HG03064 (cell line): ENCODE results near the gene RAB24.
"Not testable (repeated sequence)": the region's sequence is repeated elsewhere in the genome, so short reads cannot be mapped to it uniquely, and the experiment has no call there.

ENCODE experiments used
- ATAC-seq: cut with Tn5 transposase; IDR thresholded peaks from one replicate; pipeline ENCODE4 v1.9.1; 2021; ENCODE audit warnings: low read depth; ENCODE audit not compliant: unreplicated experiment

The RAB24 gene

DNA sequence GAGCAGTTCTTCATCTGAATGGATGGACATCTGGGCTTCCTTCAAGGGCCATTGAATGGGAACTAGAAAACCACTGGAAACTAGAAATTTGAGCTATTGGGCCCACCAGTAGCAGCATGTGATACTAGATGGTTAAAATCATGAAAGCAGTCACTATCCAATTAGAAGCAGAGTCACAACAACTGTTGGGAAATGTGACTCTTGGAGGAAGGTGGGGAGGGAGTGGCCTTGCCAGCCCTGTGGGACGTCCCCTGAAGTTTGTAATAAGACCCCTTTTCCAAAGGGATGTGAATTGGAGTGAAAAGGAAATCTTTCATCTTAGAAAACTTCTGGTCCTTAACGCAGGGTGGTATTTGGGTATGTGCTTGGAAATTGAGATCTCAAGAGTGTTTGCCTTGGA lies 5.6 kb downstream of the RAB24 start:
- ATAC-seq = no peak

DNA sequence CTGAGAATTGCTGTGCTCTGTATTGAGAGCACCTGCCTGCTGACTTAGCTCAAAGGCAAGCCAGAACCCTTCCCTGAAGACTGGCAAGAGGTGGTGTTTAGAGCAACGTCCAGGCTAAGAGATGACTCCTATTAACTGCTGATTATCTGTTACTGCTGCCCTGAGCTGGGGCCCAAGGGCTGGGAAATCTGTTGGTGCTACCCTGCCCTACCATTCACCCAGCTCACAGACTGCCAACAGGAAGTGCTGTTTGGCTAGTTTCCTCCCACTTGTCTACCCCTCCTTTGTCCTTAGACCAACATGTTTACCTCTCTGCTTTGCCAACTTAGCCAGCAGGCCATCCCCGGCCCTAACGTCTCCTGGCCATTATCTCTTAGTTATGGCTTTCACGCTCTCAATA lies 6.9 kb downstream of the RAB24 start:
- ATAC-seq = no peak

DNA sequence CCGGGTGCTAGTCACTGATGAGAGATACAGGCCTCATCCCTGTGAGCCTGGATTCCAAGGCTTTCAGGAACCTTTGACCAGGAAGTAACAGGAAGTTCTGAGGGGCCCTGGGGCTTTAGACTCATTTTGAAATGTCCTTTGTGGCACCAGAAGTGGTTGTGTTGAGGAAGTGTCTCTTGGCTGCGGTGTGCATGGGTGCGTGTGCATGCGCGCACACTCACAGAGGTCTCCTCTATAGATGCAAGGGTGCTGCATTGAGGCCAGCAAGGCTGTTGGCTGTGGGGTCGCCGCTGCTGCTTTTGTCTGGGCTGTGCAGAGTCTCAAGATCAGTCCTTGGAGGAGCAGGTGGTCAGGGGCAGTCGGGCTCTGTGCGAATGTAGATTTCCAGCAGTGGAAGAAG lies 7.6 kb downstream of the RAB24 start:
- ATAC-seq = no peak

DNA sequence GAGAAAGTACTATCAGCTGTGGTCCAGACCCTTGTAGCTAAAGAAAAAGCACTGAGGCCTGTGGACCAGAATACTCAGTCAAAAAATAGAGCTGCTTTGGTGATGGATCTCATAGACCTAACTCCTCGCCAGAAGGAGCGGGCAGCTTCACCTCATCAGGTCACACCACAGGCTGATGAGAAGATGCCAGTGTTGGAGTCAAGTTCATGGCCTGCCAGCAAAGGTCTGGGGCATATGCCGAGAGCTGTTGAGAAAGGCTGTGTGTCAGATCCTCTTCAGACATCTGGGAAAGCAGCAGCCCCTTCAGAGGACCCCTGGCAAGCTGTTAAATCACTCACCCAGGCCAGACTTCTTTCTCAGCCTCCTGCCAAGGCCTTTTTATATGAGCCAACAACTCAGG lies 8.9 kb downstream of the RAB24 start:
- ATAC-seq = no peak

DNA sequence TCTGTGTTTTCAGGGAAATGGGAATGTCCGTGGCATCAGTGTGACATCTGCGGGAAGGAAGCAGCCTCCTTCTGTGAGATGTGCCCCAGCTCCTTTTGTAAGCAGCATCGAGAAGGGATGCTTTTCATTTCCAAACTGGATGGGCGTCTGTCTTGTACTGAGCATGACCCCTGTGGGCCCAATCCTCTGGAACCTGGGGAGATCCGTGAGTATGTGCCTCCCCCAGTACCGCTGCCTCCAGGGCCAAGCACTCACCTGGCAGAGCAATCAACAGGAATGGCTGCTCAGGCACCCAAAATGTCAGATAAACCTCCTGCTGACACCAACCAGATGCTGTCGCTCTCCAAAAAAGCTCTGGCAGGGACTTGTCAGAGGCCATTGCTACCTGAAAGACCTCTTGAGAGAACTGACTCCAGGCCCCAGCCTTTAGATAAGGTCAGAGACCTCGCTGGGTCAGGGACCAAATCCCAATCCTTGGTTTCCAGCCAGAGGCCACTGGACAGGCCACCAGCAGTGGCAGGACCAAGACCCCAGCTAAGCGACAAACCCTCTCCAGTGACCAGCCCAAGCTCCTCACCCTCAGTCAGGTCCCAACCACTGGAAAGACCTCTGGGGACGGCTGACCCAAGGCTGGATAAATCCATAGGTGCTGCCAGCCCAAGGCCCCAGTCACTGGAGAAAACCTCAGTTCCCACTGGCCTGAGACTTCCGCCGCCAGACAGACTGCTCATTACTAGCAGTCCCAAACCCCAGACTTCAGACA lies 9.5 kb downstream of the RAB24 start:
- ATAC-seq = no peak

DNA sequence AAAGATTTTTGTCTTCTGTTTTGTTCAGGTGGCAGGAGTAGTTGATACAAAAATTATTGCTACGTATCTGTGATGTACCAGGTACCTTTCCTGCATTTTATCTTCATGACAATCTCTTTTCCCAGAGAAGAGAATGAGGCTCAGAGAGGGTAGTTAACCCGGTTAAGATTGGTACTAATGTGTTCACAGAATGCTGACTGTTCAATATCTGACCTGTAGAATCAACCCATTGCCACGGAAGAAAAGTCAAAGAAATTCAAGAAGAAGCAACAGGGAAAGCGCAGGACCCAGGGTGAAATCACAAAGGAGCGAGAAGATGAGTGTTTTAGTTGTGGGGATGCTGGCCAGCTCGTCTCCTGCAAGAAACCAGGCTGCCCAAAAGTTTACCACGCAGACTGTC lies 11.8 kb downstream of the RAB24 start:
- no peak for ATAC-seq

DNA sequence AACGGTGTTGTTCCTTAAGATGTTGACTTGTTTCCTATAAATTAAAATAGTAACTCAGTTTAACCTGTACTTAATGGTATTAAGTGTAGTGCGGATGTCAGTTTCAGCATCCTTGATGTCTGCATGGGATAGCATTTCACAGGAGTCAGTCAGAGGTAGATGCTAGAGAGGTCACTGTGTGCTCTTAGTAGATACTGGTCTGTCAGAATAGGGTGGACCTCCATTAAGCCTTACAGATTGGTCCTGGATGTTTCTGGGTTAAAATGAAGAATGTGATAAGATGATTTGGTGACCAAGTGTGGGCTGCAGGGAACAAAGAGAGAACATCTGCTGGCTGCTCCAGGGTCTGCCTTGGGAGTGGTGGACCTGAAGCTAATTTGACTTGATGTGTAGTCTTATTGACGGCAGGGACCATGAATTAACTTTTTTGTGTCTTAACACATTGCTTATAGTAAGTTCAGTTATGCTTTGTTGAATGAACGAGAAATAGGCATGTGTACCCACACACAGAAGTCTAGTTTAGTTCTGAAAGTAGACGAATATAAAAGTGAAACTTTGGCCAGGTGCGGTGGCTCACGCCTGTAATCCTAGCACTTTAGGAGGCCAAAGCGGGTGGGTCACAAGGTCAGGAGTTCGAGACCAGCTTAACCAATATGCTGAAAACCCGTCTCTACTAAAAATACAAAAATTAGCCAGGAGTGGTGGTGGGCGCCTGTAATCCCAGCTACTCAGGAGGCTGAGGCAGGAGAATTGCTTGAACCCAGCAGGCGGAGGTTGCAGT lies 12.5 kb downstream of the RAB24 start:
- no peak for ATAC-seq

DNA sequence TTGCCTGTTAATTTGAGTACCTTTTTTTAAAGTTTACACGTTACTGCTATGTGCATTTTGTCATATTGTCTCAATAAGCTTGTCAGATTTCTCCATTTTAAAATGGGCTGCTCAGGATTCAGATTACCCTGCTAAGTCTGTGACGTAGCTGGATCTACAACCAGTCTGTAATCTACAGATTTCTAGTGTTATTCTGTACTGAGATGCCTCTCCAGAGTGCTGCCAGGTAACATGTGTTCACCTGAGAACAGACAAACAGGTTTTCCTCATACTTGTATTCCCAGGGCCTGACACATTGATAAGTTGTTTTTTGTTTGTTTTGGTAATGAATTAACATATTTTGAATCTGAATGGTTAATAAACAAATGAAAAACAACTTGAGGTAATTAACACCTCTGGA lies 15.3 kb downstream of the RAB24 start:
- no peak for ATAC-seq

DNA sequence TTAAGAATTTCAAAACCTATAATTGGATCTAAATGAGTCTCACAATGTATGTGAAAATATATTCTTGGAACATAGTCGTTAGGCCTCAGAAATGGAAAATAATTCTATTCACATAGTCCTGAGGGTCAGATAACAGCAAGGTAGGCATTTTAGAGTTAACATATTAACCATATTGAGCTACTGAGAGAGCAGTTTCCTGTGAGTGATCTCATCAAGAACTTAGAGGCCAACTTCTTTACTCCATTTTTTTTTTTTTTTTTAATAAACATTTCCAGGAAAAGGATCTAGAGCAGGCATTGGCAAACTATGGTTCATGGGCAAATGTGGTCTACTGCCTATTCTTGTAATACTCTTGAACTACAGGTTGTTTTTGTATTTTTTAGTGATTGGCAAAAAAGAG lies 26.6 kb downstream of the RAB24 start:
- ATAC-seq = no peak

DNA sequence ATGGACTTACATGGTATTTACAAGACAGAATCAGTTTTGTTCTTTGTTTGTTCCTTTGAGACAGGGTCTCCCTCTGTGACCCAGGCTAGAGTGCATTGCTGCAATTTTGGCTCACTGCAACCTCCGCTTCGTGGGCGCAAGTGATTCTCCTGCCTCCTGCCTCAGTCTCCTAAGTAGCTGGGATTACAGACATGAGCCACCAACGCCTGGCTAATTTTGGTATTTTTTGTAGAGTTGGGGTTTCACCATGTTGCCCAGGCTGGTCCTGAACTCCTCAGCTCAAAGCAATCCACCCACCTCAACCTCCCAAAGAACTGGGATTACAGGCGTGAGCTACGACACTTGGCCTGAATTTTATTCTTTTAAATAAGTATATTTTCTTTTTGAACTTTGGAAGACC lies 27.6 kb downstream of the RAB24 start:
- no peak for ATAC-seq

DNA sequence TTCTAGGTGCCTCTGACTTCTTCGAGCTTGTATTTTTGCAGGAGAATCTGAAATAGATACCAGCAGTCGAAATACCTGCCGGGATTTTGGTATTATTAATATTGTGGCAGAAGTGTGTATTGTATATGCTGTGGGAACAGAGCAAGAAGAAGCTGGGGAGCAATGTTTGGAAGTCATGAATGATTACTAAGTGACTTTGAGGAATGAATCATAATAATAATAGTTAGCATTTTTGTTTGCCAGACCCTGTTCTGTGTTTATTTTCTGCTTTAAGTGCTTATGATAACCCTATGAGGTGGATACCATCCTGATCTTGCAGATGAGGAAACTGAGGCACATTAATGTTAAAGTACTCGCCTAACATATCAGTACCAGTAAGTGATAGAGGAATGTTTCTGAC lies 32.4 kb downstream of the RAB24 start:
- no peak for ATAC-seq

DNA sequence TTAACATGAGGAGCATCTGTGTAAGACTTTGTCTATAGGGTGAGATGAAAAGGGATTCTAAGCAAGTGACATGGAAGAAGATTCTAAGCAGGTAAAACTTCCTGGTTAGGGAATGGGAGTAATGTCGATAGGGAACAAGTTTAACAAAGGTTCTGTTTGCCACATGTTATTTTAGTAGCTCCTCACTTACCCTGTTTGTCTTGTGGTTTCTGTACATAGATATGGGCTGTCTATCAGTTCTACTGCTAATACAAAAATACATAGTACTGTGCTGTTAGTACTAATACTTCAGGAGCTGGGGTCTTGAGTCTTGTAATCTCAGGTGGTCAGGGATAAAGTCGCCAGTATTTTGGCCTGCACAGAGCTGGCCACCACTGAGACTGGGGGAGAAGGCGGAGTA lies 32.9 kb downstream of the RAB24 start:
- no peak for ATAC-seq

DNA sequence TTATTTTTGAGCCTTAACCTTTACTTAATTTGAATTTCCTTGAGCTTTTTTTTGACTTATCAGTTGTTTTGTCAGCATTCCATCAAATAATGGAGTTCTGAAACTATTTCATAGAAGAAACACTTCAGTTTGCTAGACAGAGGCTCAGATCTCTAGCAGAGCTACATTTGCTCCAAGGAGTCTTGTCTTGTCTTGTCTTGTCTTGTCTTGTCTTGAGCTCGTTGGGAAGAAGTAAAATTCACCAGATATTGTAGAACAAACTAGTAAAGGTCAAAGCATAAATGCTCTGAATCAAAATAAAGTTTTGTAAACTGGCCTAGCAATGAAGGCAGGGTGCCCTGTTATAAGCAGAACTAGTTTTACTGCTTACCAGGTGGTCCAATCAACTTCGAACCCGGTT lies 33.5 kb downstream of the RAB24 start:
- no peak for ATAC-seq

DNA sequence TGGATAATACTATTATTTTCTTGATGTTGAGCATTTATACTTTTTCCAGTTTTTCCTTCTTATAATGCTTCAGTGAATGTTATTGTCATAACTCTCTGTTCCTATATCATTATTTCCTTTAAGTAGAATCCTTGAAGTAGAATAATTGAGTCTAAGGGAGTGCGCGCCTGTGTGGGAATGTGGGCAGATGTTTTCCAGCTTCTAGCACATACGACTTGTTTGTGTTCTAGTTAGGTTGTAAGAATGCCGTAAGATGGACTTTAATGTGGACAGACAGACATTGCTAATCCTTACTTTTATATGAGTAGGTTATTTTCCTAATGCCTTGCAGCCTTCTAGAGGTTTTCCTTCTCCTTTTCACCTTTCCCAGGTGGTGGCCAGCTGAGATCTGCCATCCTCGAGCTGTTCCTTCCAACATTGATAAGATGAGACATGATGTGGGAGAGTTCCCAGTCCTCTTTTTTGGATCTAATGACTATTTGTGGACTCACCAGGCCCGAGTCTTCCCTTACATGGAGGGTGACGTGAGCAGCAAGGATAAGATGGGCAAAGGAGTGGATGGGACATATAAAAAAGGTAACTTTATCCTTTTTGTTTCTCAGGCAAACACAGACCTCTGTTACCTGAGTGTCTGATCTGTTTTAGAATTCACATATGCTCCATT lies 34.2 kb downstream of the RAB24 start:
- no peak for ATAC-seq

DNA sequence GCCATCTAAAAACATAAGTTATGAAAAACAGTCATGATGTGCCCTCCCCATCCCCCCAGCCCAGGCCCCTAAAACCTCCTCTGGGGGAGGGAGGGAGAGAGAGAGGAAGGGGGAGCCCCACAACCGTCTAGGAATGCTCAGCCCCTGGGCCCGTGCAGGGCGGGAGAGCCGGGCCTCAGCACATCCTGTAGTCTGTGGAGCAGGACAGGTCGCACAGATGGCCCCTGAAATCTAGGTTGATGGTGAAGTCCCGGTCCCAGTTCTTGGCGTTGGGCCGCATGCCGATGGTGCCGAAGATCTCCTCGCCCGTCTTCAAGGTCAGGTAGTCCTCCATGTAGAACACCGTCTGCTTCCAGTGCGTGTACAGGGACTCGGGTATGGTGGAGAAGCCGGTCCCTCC lies 38.1 kb downstream of the RAB24 start:
- no peak for ATAC-seq

DNA sequence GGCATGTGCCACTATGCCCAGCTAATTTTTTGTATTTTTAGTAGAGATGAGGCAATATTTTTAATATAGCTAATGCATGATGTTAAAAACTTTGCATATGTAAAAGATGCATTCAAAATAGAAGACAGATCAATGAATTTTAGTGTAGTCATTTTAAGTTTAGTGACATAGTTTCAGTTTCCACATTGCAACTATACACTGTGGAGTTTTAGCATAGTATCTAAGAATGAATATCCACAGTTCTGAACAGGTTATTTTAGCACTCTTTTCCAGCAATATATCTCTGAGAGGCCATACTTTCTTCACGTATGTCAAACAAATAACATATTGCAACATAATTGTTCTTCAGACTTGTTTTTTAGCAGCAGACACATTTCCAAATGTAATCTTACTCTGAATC lies 39.3 kb downstream of the RAB24 start:
- ATAC-seq = no peak

DNA sequence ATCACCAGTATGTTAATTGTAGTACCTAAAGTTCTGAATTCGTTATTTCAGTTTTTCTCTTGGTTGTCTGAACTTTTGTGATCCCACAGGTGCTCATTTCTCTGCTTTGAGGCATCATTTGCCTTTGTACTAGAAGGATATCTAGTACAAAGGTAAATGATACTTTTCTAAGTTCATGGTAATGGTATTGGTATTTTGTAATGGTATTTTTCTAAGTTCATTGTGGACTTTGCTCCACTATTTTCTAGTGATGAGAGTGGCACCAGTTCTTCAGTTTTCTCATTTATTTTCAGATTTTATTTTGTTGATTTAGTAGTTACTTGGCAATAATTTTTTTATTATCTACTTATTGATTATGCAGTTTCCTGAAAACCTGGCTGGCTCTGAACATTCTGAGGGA lies 42.0 kb downstream of the RAB24 start:
- no peak for ATAC-seq

DNA sequence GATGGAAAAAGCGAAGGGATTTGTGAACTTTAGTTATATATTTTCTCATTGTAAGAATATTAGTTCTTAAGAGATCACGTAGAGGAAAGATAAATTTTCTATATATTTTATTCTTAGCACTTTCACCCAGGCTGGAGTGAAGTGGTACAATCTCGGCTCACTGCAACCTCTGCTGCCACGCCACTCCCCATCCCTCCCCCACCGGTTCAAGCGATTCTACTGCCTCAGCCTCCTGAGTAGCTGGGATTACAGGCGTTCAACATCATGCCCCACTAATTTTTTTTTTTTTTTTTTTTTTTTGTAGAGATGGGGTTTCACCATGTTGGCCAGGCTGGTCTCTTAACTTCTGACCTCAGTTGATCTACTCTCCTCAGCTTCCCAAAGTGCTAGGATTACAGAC lies 42.6 kb downstream of the RAB24 start:
- ATAC-seq = no peak

DNA sequence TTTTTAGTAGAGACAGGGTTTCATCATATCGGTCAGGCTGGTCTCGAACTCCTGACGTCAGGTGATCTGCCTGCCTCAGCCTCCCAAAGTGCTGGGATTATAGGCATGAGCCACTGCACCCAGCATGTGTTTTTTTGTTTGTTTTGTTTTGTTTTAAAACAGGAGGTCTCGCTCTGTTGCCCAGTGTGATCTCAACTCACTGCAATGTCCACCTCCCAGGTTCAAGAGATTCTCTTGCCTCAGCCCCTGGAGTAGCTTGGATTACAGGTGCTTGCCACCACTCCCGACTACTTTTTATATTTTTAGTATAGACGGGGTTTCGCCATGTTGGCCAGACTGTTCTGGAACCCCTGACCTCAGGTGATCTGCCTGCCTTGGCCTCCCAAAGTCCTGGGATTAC lies 44.8 kb downstream of the RAB24 start:
- not testable (repeated sequence) for ATAC-seq

DNA sequence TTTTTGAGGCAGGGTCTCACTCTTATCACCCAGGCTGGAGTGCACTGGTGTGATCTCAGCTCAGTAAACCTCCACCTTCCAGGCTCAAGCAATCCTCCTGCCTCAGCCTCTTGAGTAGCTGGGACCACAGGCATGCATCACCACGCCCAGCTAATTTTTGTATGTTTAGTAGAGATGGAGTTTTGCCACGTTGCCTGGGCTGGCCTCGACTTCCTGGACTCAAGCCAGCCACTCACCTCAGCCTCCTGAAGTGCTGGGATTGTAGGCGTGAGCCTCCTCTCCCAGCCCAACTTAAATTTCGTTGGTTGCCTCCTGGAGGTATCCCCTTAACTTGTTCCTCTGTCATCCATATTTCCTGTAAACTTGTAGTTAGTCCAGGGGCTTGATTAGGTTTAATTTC lies 47.2 kb downstream of the RAB24 start:
- no peak for ATAC-seq

DNA sequence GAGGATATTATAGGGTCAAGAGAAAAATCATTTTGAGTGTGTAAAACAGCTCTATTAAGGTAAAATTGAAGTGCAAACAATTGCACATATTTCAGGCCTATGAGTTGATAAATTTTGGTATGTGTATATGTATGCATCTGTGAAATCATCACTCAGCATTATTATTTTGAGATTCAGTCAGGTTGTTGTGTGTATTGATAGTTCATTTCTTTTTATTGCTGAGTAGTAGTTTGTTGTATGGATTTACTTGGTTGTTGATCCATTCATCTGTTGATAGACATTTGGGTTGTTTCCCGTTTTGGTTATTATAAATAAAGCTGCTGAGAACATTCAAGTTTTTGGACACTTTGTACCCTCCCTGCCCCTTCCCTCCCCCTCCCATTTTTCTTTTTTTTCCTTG lies 50.3 kb downstream of the RAB24 start:
- no peak for ATAC-seq
